Lower lobe of right lung (tissue), 2 donors: ENCODE measurements around the gene TPCN1. TPM values are rescaled to one million over a fixed set of nuclear protein-coding genes. Genes with fewer than 3 reads are reported as not detected.

Experiments used
- ATAC-seq, 2 donors: fragments of 200-7000 bp; cut with Tn5 transposase; one replicate each; pipeline ENCODE4 v1.9.1; 2020 to 2022; ENCODE audit warnings: mild to moderate bottlenecking in 2 of 2, moderate library complexity in 2 of 2
- DNase-seq: peaks from one replicate; pipeline ENCODE4 v3.0.0-alpha.2; 2020
- H3K27ac ChIP-seq: fragments of 200-600 bp; one replicate; pipeline ENCODE4 v1.8.0; 2022
- H3K27me3 ChIP-seq: fragments of 200-600 bp; one replicate; pipeline ENCODE4 v1.8.0; 2022; ENCODE audit warnings: low read depth
- H3K36me3 ChIP-seq: fragments of 200-600 bp; one replicate; pipeline ENCODE4 v1.8.0; 2022; ENCODE audit warnings: mild to moderate bottlenecking
- H3K4me1 ChIP-seq: fragments of 200-600 bp; one replicate; pipeline ENCODE4 v1.8.0; 2022
- H3K4me3 ChIP-seq: fragments of 200-600 bp; one replicate; pipeline ENCODE4 v1.8.0; 2022; ENCODE audit warnings: mild to moderate bottlenecking
- H3K9me3 ChIP-seq: fragments of 200-600 bp; one replicate; pipeline ENCODE4 v1.8.0; 2022
- intact Hi-C: fragments of 100-400 bp; cut with DNase I; formaldehyde crosslinking; loops from one replicate; pipeline ENCODE4 v1.11.0; 2022
- total RNA-seq: library from RNA; stranded (reverse); fragmentation: NEBNext Ultra II Directional; extraction: Animal tissue kit (Norgen Biotek cat#: 25700); gene quantifications from one replicate; pipeline ENCODE4 v1.2.1, GENCODE V29; 2021
- TF ChIP-seq, protein P1 (sequence below): fragments of 200-600 bp; IDR thresholded peaks from one replicate; pipeline ENCODE4 v1.8.0; 2022; ENCODE audit warnings: antibody characterized with exemption, mild to moderate bottlenecking
- donor health status: DM: no; HTN: yes; CAD: no; lungs with severe emphysema.

TPCN1 gene
- total RNA-seq, 1 donor from 2014 or later = 68.1 TPM

DNA sequence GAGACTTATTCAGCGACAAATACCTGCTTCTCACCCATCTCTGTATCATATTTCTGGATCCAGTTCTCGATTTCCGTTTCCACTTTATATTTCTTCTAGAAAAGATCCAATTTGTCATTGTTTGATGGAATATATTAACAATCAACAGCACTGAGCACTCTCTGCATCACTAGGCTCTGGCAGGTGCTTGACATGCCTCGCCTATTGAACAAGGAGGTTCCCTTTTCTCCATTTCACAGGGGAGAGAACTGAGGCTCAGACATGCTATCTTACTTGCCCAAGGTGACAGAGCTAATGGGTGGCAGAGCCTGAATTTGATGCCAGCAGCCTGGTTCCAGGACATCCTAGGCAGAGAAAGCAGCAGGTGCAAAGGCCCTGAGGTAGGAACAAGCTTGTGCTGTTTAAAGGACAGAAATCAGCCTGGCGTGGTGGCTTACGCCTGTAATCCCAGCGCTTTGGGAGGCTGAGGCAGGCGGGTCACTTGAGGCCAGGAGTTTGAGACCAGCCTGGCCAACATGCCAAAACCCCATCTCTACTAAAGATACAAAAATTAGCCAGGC, 23.7 kb upstream of the TPCN1 start:
- ATAC-seq (no peak), DNase-seq (no peak)
- peaks cover 3% of the 10 kb centered on the region for H3K36me3 ChIP-seq
- no peak overlapping the region for H3K4me3 ChIP-seq
- no peaks in the 10 kb centered on the region for H3K27me3 ChIP-seq
- H3K4me1 ChIP-seq = peaks cover 4% of the 10 kb centered on the region
- intact Hi-C loops = no loop called here
- H3K9me3 ChIP-seq = no peaks in the 10 kb centered on the region
- TF ChIP-seq, protein P1, sequence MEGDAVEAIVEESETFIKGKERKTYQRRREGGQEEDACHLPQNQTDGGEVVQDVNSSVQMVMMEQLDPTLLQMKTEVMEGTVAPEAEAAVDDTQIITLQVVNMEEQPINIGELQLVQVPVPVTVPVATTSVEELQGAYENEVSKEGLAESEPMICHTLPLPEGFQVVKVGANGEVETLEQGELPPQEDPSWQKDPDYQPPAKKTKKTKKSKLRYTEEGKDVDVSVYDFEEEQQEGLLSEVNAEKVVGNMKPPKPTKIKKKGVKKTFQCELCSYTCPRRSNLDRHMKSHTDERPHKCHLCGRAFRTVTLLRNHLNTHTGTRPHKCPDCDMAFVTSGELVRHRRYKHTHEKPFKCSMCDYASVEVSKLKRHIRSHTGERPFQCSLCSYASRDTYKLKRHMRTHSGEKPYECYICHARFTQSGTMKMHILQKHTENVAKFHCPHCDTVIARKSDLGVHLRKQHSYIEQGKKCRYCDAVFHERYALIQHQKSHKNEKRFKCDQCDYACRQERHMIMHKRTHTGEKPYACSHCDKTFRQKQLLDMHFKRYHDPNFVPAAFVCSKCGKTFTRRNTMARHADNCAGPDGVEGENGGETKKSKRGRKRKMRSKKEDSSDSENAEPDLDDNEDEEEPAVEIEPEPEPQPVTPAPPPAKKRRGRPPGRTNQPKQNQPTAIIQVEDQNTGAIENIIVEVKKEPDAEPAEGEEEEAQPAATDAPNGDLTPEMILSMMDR = no peak
- H3K27ac ChIP-seq = no peak overlapping the region

DNA sequence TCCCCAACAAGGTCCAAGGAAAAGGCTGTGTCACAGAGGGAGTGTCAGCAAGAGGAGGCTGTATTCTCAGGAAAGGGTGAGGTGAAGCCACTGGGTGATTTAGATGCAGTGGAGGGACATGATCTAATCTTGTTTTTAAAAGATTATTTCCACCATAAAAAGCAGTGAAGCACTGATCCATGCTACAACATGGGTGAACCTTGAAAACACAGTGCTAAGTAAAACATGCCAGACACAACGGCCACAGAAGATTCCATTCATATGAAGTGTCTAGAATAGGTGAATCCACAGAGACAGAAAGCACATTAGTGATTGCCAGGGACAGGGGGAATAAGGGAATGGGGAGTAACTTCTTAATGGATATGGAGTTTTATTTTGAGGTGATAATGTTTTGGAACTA, 23.0 kb upstream of the TPCN1 start:
- no peak for ATAC-seq
- Histone ChIP-seq H3K9me3 (no peaks in the 10 kb centered on the region), H3K36me3 (no peaks in the 10 kb centered on the region), H3K27ac (no peak overlapping the region), H3K4me3 (no peak overlapping the region), H3K4me1 (peaks cover 4% of the 10 kb centered on the region), H3K27me3 (no peaks in the 10 kb centered on the region)
- TF ChIP-seq, protein P1 = no peak
- intact Hi-C loops = no loop called here
- no peak for DNase-seq

DNA sequence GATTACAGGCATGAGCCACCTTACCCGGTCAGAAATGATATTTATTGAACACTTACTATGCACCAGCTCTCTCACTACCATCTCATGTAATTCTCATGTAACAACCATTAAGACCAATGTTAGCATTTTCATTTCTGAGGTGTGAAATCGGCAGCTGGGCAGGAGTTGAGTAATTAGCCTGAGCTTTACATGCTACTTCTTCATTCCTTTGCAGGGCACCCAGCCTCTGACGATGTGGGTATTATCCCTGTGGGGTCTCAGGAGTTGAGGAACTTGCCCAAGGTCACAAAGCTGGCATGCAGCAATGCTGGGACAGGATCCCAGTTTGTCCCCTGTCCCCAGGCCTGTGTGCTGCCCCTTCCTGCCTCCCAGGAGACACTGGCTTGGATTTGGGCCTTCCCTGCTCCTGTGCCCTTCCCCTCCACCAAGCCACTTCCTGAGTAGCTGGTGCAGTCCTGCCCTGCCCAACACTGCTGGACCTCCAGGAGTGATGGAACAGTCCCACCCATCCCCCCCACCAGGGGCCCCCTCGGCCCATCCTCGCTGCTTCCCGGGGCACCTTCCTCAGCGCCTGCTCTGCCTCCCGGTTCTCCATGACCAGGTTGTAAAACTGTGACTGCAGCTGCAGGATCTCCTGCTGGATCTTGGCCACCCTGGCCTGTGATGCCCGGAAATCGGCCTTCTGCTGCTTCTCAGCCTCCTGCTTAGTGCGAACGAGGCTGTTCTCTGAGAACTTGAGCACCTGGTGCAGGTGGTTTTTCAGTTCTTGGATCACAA, 21.1 kb upstream of the TPCN1 start:
- Histone ChIP-seq H3K27ac (no peak overlapping the region), H3K27me3 (no peaks in the 10 kb centered on the region), H3K4me3 (no peak overlapping the region), H3K4me1 (peaks cover 6% of the 10 kb centered on the region), H3K36me3 (no peaks in the 10 kb centered on the region), H3K9me3 (no peaks in the 10 kb centered on the region)
- TF ChIP-seq, protein P1 = no peak
- no peak for ATAC-seq
- intact Hi-C loops = loop anchor here (10.0 kb wide), 1 partner anchor 155 kb away; the partner anchor contains the start of gene PLBD2
- no peak for DNase-seq

DNA sequence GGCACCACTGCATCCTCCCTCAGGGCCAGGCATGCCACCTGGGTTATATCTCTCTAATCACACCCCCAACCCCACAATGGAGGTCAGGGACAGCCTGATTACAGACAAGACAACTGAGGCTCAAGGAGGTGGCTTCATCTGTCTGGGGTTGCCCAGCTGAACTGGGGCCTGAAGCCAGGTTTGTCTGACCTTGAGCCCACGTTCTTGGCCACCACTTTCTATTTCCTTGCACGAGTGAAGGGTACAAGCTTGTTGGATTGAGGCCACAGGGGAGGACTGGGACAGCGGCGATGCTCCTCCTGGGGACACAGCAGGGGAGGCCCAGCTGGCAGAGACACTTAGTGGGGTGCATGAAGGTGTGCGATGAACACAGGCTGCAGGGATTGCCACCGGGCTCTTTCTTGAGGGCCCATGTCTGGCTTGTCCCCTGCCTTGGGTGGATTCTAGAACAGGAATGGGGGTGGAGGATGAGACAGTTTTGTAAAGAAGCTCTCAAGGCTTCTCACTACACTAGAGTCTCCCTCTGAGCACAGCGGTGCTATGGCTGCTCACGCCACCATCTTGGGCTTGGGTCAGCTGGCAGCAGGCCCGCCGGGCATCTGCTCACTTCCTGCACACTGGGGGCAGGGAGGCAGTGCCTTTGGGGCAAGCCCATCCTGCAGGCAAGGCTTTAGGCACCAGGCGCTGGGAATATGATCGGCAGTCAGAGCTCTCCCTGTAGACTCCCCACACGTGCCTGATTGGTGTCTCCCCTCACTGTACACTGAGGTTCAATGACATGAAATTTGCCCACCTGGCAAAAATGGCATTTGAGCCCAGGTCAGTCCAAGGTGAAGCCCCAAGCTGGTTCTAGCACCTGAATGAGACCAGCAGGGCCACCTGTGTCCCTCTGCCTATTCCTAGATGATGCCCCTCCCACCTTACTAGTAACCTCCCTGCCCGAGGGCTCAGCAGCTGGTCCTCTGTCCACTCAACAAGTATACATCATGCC, 19.8 kb upstream of the TPCN1 start:
- DNase-seq (no peak), ATAC-seq (no peak)
- H3K4me3 ChIP-seq = no peak overlapping the region
- H3K27ac ChIP-seq = no peak overlapping the region
- H3K27me3 ChIP-seq = no peaks in the 10 kb centered on the region
- TF ChIP-seq, protein P1 = no peak
- intact Hi-C loops = loop anchor here (10.0 kb wide), 1 partner anchor 153 kb away; the partner anchor contains the start of gene PLBD2
- H3K9me3 ChIP-seq = no peaks in the 10 kb centered on the region
- H3K36me3 ChIP-seq = no peaks in the 10 kb centered on the region
- H3K4me1 ChIP-seq = peaks cover 6% of the 10 kb centered on the region
